ENCODE measurements around the gene LCMT2.
A peak's percentile ranks its signal among the peaks of the same experiment; 100 is the strongest.

The LCMT2 gene, protein sequence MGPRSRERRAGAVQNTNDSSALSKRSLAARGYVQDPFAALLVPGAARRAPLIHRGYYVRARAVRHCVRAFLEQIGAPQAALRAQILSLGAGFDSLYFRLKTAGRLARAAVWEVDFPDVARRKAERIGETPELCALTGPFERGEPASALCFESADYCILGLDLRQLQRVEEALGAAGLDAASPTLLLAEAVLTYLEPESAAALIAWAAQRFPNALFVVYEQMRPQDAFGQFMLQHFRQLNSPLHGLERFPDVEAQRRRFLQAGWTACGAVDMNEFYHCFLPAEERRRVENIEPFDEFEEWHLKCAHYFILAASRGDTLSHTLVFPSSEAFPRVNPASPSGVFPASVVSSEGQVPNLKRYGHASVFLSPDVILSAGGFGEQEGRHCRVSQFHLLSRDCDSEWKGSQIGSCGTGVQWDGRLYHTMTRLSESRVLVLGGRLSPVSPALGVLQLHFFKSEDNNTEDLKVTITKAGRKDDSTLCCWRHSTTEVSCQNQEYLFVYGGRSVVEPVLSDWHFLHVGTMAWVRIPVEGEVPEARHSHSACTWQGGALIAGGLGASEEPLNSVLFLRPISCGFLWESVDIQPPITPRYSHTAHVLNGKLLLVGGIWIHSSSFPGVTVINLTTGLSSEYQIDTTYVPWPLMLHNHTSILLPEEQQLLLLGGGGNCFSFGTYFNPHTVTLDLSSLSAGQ
- long read RNA-seq, full-length matches to known transcripts = 6 of 6 reads
- long read RNA-seq, partial matches to known transcripts = 0 of 6 reads
- long read RNA-seq, other reads (novel, unspliced or antisense) = 0 of 6 reads

DNA sequence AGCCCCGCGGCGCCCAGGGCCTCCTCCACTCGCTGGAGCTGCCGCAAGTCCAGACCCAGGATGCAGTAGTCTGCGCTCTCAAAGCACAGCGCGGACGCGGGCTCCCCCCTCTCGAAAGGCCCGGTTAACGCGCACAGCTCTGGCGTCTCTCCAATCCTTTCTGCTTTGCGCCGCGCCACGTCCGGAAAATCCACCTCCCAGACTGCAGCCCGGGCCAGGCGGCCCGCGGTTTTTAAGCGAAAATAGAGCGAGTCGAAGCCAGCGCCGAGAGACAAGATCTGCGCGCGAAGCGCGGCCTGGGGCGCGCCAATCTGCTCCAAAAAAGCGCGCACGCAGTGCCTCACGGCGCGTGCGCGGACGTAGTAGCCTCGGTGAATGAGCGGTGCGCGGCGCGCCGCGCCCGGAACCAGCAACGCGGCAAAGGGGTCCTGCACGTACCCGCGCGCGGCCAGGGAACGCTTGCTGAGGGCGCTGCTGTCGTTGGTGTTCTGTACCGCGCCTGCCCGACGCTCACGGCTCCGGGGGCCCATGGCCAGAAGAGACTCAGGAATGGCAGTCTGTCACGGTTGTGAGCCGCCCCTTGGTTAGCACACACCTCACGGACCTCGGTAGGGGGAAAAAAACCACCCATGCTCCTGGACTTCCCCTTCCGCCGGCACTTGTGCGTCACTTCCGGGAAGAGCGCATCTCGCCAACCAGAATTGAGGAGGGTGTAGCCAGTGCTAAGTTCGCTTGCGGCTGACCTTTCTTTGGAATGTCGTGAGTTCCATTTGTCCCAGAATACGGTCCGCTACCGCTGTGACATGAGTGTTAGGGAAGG is at the start of gene LCMT2:
LCMT2 (minus strand) TSS at position 614 of the 820 bp plus-strand sequence; CDS start at position 530, 84 bp downstream.
- DNase-seq (ENCODE audit: low read depth in 1 of 2, low spot score in 1 of 2) = peak; percentile 93 to 95

DNA sequence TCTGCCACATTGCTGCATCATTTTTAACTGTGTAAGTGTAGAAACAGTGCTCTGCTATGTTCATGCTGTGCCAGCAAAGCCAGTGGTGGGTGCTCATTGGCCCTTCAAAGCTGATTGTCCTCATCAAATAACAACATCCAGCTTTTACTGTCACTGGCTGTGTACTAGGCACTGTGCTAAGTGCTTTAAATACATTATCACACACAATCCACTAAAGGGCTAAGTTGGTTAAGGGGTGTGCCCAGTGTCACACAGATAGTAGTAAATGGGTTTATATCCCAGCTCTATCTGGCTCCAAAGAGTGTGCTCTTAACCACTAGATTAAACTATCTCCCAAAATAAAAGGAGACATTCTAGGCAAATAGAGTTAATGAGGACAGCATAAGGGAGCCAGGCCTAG is 48.2 kb upstream of the LCMT2 start:
- DNase-seq (ENCODE audit: low read depth in 1 of 2, low spot score in 1 of 2) = no peak
- Histone ChIP-seq H3K4me3 (replicated peaks; ENCODE audit: insufficient read depth, low read length) (no peak overlapping the region), H3K27me3 (ENCODE audit: insufficient read depth, poor library complexity, severe bottlenecking) (no peaks in the 10 kb centered on the region), H3K27ac (replicated peaks) (no peak overlapping the region)
- TF ChIP-seq, protein P1, sequence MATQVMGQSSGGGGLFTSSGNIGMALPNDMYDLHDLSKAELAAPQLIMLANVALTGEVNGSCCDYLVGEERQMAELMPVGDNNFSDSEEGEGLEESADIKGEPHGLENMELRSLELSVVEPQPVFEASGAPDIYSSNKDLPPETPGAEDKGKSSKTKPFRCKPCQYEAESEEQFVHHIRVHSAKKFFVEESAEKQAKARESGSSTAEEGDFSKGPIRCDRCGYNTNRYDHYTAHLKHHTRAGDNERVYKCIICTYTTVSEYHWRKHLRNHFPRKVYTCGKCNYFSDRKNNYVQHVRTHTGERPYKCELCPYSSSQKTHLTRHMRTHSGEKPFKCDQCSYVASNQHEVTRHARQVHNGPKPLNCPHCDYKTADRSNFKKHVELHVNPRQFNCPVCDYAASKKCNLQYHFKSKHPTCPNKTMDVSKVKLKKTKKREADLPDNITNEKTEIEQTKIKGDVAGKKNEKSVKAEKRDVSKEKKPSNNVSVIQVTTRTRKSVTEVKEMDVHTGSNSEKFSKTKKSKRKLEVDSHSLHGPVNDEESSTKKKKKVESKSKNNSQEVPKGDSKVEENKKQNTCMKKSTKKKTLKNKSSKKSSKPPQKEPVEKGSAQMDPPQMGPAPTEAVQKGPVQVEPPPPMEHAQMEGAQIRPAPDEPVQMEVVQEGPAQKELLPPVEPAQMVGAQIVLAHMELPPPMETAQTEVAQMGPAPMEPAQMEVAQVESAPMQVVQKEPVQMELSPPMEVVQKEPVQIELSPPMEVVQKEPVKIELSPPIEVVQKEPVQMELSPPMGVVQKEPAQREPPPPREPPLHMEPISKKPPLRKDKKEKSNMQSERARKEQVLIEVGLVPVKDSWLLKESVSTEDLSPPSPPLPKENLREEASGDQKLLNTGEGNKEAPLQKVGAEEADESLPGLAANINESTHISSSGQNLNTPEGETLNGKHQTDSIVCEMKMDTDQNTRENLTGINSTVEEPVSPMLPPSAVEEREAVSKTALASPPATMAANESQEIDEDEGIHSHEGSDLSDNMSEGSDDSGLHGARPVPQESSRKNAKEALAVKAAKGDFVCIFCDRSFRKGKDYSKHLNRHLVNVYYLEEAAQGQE (IDR thresholded peaks at IDR 0.05; ENCODE audit: insufficient replicate concordance, low read depth) = no peak
- TF ChIP-seq POLR2AphosphoS5 (IDR thresholded peaks at IDR 0.05; ENCODE audit: low read depth) = no peak
- no peak for TF ChIP-seq SPI1 (IDR thresholded peaks at IDR 0.05; ENCODE audit: borderline replicate concordance, low read depth)
- TF ChIP-seq, protein P2, sequence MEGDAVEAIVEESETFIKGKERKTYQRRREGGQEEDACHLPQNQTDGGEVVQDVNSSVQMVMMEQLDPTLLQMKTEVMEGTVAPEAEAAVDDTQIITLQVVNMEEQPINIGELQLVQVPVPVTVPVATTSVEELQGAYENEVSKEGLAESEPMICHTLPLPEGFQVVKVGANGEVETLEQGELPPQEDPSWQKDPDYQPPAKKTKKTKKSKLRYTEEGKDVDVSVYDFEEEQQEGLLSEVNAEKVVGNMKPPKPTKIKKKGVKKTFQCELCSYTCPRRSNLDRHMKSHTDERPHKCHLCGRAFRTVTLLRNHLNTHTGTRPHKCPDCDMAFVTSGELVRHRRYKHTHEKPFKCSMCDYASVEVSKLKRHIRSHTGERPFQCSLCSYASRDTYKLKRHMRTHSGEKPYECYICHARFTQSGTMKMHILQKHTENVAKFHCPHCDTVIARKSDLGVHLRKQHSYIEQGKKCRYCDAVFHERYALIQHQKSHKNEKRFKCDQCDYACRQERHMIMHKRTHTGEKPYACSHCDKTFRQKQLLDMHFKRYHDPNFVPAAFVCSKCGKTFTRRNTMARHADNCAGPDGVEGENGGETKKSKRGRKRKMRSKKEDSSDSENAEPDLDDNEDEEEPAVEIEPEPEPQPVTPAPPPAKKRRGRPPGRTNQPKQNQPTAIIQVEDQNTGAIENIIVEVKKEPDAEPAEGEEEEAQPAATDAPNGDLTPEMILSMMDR (IDR thresholded peaks at IDR 0.05; ENCODE audit: insufficient read depth, low read length) = no peak
- no peak for TF ChIP-seq GABPA (IDR thresholded peaks at IDR 0.05; ENCODE audit: low read depth)

More for the DNA sequence above, at the start of gene LCMT2:
- H3K4me3 ChIP-seq (replicated peaks; ENCODE audit: insufficient read depth, low read length) = peak within 1 kb of the TSS; percentile 55
- H3K27me3 ChIP-seq (ENCODE audit: insufficient read depth, poor library complexity, severe bottlenecking) = no peaks in the 10 kb centered on the region
- TF ChIP-seq, protein P1 (IDR thresholded peaks at IDR 0.05; ENCODE audit: insufficient replicate concordance, low read depth) = peak; percentile 61
- peak; percentile 85 for TF ChIP-seq GABPA (IDR thresholded peaks at IDR 0.05; ENCODE audit: low read depth)
- peak; percentile 76; the same call in 1 of the 2 replicates for TF ChIP-seq POLR2AphosphoS5 (IDR thresholded peaks at IDR 0.05; ENCODE audit: low read depth)
- TF ChIP-seq, protein P2 (IDR thresholded peaks at IDR 0.05; ENCODE audit: insufficient read depth, low read length) = no peak
- TF ChIP-seq SPI1 (IDR thresholded peaks at IDR 0.05; ENCODE audit: borderline replicate concordance, low read depth) = peak; percentile 86
- H3K27ac ChIP-seq (replicated peaks) = peak within 1 kb of the TSS; percentile 91

DNA sequence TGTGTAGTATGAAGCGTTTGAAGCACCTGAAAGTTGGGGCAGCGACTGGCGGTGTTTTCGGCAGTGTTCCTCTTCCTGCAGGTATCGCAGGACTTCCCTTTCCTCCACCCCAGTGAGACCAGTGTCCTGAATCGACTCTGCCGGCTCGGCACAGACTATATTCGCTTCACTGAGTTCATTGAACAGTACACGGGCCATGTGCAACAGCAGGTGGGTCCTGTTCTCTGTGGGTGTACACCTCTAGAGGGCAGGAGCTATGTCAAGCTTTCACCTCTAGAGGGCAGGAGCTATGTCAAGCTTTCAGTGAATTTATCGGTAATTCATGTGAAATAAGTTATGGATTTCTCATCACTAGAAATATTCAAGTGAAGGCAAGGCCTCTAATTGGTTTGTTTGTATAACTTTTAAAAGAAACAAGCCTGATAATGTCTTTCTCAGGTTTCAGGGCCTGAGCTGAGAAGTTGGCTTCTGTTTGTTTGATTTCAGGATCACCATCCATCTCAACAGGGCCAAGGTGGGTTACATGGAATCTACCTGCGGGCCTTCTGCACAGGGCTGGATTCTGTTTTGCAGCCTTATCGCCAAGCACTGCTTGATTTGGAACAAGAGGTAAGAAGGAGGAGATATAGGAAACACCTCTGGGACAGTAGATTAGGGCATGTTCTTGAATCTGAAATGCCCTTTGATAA is 45.8 kb upstream of the LCMT2 start:
- H3K27me3 ChIP-seq (ENCODE audit: insufficient read depth, poor library complexity, severe bottlenecking) = no peaks in the 10 kb centered on the region
- no peak overlapping the region for H3K27ac ChIP-seq (replicated peaks)
- H3K4me3 ChIP-seq (replicated peaks; ENCODE audit: insufficient read depth, low read length) = no peak overlapping the region
- no peak for TF ChIP-seq GABPA (IDR thresholded peaks at IDR 0.05; ENCODE audit: low read depth)
- TF ChIP-seq, protein P2 (IDR thresholded peaks at IDR 0.05; ENCODE audit: insufficient read depth, low read length) = peak; percentile 63
- DNase-seq (ENCODE audit: low read depth in 1 of 2, low spot score in 1 of 2) = peak in 1 of 2 experiments; percentile 21
